NCI-H345 treated with DMSO at 0.1 percent for 48 hours (cell line): Measurements from ENCODE around the gene TNRC6C.
"Not testable (repeated sequence)": the region's sequence is repeated elsewhere in the genome, so short reads cannot be mapped to it uniquely, and the experiment has no call there.

Experiments
- DNase-seq: peaks from one replicate; lab custom pipeline; 2025; ENCODE audit not compliant: unreplicated experiment; lab: John Stamatoyannopoulos, UW

Gene TNRC6C

GRCh38 chr17:78075545-78075944 lies 117.0 kb downstream of the TNRC6C start:
- DNase-seq, result no peak

DNA sequence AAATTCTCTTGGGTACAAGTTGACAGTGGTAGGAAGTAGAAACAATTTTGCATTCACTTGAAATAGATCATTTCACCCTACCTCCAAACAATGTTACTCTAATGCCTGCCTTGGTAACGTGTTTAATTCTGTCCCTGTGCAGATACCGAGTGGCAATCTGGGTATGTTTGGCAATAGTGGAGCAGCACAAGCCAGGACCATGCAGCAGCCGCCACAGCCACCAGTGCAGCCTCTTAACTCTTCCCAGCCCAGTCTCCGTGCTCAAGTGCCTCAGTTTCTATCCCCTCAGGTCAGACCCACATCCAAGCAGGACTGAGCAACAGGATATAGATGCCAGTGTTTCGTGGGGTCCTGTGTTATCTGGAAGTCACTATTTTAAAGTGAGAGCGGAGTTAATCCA lies 120.8 kb downstream of the TNRC6C start:
- DNase-seq, result no peak

DNA sequence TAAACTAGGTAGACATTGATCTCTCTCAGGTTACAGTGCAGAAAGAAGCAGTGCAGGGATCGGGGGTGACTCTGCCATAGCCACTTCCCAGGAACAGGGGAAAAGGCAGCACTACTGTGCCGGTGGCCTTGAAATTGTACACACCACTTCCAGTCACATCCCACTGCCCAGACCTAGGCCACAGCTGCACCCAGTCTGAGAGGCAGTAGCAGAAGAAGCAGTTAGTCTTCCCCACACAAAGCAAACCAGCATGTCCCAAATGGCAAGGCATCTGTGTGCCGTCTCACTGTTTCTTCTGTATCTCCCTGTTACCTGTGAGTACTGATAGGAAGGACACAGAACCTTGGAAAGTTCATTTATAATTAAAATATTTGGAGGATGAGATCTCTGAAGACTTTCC lies 123.0 kb downstream of the TNRC6C start:
- no peak for DNase-seq

- DNase-seq, result not testable (repeated sequence)
Measured at GRCh38 chr17:78082355-78082872, 123.9 kb downstream of the TNRC6C start.

GRCh38 chr17:78082988-78083387 lies 124.5 kb downstream of the TNRC6C start:
- DNase-seq, result peak; percentile 98

- DNase-seq, result no peak
Measured at GRCh38 chr17:78086740-78087139, 128.2 kb downstream of the TNRC6C start.

GRCh38 chr17:78088529-78088928 lies 130.0 kb downstream of the TNRC6C start:
- DNase-seq, result no peak

GRCh38 chr17:78089576-78090281 lies 131.2 kb downstream of the TNRC6C start:
- no peak for DNase-seq

DNA sequence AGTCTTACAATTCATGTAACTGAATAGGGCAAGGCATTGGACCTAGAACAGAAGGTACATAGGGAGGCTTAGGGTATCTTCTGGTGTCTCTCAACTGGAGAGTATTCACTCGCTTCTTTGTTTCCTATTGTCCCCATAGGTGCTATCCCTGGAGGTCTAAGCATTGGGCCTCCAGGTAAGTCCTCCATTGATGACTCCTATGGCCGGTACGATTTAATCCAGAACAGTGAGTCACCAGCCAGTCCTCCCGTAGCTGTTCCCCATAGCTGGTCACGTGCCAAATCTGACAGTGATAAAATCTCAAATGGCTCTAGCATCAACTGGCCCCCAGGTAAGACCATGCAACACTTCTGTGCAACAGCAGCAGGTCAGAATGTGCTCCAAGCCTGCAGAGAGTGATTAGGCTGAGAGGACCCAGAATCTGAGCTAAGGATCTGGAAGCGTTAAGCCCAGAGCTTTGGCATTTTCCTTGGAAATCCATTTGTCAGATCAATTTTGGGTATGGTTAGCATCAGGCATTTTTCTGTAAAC lies 134.4 kb downstream of the TNRC6C start:
- DNase-seq, result no peak

DNA sequence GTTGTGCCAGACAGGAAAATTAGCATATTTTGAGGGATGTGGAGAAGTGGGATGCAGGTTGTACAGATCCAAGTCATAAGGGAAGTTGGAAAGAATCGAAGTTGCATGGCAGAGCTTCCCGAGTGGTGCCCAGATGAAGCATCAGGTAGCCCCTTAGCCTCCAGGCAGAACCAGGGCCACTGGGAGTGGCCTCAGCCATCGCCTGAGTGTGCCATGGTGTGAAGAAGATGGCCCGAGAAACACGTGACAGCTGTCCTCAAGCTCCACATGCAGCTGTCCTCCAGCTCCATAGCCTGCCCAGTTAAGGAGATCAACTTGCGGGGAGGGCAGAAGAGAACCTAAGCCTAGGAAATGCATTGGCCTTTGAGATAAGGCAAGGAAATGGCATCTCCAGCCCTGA lies 136.5 kb downstream of the TNRC6C start:
- DNase-seq, result no peak

DNA sequence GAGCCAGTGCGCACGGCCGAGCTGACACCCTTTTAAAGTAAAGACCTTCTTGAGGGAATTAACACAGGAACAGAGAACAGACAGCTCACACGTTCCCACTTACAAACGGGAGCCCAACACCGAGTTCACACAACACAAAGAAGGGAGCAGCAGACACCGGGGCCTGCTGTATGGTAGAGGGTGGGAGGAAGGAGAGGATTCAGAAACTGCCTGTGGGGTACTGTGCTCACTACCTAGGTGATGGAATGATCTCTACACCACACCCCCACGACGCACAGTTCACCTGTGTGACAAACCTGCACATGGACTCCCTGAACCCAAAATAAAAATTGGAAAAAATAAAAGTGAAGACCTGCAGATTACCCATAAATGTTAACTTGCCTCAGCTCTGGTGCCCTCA lies 137.6 kb downstream of the TNRC6C start:
- no peak for DNase-seq

DNA sequence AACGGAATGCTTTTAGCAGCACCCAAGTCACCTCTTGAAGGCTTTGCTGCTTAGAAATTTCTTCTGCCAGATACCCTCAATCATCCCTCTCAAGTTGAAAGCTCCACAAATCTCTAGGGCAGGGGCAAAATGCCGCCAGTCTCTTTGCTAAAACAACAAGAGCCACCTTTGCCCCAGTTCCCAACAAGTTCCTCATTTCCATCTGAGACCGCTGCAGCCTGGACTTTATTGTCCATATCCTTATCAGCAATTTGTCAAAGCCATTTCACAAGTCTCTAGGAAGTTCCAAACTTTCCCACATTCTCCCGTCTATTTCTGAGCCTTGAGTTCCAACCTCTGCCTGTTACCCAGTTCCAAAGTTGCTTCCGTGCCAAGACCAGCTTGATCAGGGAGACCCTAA lies 142.6 kb downstream of the TNRC6C start:
- DNase-seq, result no peak

DNA sequence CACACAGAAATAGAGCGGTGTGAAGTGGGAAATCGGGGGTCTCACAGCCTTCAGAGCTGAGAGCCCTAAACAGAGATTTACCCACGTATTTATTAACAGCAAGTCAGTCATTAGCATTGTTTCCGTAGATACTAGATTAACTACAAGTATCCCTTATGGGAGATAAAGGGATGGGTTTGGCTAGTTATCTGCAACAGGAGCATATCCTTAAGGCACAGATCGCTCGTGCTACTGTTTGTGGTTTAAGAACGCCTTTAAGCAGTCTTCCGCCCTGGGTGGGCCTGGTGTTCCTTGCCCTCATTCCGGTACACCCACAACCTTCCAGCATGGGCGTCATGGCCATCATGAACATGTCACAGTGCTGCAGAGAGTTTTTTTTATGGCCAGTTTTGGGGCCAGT lies 143.0 kb downstream of the TNRC6C start:
- no peak for DNase-seq

- no peak for DNase-seq
Measured at GRCh38 chr17:78103311-78103710, 144.8 kb downstream of the TNRC6C start.

GRCh38 chr17:78104540-78104941 lies 146.0 kb downstream of the TNRC6C start:
- DNase-seq, result no peak

- no peak for DNase-seq
Measured at GRCh38 chr17:78105101-78105500, 146.6 kb downstream of the TNRC6C start.

GRCh38 chr17:78105551-78105950 lies 147.0 kb downstream of the TNRC6C start:
- no peak for DNase-seq

- DNase-seq, result no peak
Measured at GRCh38 chr17:78106211-78106610, 147.7 kb downstream of the TNRC6C start.

GRCh38 chr17:78107457-78107856 lies 149.0 kb downstream of the TNRC6C start:
- no peak for DNase-seq

DNA sequence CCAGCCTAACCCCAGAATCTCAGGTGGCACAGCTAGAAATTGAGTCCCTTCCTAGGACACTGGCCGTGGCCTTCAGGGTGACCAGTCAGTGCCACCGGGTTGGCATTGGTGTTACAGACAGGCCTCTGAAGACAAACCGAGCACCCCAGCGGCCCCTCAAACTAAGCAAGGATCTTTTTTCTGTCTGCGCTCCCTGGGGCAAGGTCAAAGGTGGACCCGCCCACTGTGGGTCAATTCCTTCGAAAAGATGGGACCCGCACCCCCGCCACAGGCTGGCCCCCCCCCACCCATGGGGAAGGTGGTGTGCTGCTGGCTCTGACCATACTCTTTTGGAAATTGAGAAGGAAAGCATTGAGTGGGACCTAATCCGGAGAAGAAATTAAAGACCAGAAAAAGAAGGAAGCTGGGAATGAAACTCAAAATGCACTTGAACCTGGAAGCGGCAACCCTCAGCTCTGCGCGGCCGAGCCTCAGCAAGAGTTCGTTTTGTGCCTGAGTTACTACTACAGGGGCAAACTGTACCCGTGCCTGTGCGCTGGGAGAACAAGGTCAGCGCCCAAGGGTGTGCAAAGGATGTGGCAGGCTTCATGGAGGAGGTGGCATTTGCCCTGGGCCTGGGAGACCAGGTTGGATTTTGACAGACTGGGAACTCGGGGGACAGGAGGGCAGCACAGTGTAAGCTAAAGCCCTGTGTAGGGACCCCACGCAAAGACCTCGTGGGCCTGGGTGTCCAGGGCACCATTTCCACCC lies 149.6 kb downstream of the TNRC6C start:
- no peak for DNase-seq

- DNase-seq, result no peak
Measured at GRCh38 chr17:78108726-78109488, 150.4 kb downstream of the TNRC6C start.

DNA sequence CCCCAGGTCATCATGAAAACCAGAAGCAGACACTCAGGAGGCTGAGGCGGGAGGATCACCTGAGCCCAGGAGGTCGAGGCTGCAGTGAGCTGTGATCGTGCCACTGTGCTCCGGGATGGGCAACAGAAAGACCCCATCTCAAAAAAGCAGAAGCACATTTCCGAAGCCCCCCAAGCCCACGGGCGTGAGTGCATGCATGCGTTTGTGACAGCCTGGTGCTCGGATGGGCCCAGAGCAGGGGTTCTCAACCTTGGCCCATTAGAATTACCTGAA lies 150.9 kb downstream of the TNRC6C start:
- no peak for DNase-seq
